HCT116 (cell line): ENCODE results near the gene ABCA5.

Experiments used
- CEBPB ChIP-seq: IDR thresholded peaks from 2 replicates; pipeline ENCODE4 v1.6.1; 2012; ENCODE audit warnings: low read depth
- ELF1 ChIP-seq: IDR thresholded peaks from 2 replicates; pipeline ENCODE4 v1.6.1; 2012; ENCODE audit warnings: low read depth, borderline replicate concordance
- EZH2 ChIP-seq: fragments of 200-600 bp; sonication (generic); IDR thresholded peaks from 2 replicates; pipeline ENCODE4 v1.6.1; 2017; ENCODE audit warnings: antibody characterized with exemption, mixed run types
- FOSL1 ChIP-seq: IDR thresholded peaks from 2 replicates; pipeline ENCODE4 v1.6.1; 2012; ENCODE audit warnings: low read depth
- MAX ChIP-seq: IDR thresholded peaks from 2 replicates; pipeline ENCODE4 v1.6.1; 2012
- POLR2A ChIP-seq: IDR thresholded peaks from 2 replicates; pipeline ENCODE4 v1.7.0; 2011; ENCODE audit warnings: borderline replicate concordance; ENCODE audit not compliant: insufficient read depth, insufficient read length; ENCODE audit errors: extremely low read depth
- POLR2AphosphoS5 ChIP-seq: IDR thresholded peaks from 2 replicates; pipeline ENCODE4 v1.6.1; 2011; ENCODE audit warnings: mild to moderate bottlenecking, low read depth, low read length, moderate library complexity
- TF ChIP-seq, protein P1 (sequence below), 3 experiments: fragments of 200-600 bp in 1 of 3; sonication (generic) in 1 of 3; IDR thresholded peaks in 2 of 3; conservative IDR thresholded peaks in 1 of 3; 2 replicates each; pipeline ENCODE4 v1.5.1; 2012 to 2017; ENCODE audit warnings: low read depth in 2 of 3, low read length in 2 of 3, antibody characterized with exemption in 1 of 3, borderline replicate concordance in 1 of 3, control low read depth in 1 of 3, mild to moderate bottlenecking in 1 of 3, mixed read lengths in 1 of 3, mixed run types in 1 of 3, moderate library complexity in 1 of 3; ENCODE audit not compliant: insufficient read depth in 1 of 3
- TF ChIP-seq, protein P2 (sequence below): IDR thresholded peaks from 2 replicates; pipeline ENCODE4 v1.6.1; 2012; ENCODE audit warnings: low read depth
- TF ChIP-seq, protein P3 (sequence below): IDR thresholded peaks from 2 replicates; pipeline ENCODE4 v1.6.1; 2011; ENCODE audit warnings: mild to moderate bottlenecking, low read length, moderate library complexity; ENCODE audit not compliant: insufficient replicate concordance; ENCODE audit errors: extremely low read depth

- TF ChIP-seq POLR2A (no peak), CEBPB (no peak), EZH2 (no peak), POLR2AphosphoS5 (no peak), MAX (no peak), ELF1 (no peak), FOSL1 (no peak)
- TF ChIP-seq, protein P1, sequence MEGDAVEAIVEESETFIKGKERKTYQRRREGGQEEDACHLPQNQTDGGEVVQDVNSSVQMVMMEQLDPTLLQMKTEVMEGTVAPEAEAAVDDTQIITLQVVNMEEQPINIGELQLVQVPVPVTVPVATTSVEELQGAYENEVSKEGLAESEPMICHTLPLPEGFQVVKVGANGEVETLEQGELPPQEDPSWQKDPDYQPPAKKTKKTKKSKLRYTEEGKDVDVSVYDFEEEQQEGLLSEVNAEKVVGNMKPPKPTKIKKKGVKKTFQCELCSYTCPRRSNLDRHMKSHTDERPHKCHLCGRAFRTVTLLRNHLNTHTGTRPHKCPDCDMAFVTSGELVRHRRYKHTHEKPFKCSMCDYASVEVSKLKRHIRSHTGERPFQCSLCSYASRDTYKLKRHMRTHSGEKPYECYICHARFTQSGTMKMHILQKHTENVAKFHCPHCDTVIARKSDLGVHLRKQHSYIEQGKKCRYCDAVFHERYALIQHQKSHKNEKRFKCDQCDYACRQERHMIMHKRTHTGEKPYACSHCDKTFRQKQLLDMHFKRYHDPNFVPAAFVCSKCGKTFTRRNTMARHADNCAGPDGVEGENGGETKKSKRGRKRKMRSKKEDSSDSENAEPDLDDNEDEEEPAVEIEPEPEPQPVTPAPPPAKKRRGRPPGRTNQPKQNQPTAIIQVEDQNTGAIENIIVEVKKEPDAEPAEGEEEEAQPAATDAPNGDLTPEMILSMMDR (IDR thresholded peaks at IDR 0.05 in 2 of 3, conservative IDR thresholded peaks at IDR 0.05 in 1 of 3; ENCODE audit: borderline replicate concordance in 1 of 3, insufficient read depth in 1 of 3, low read depth in 2 of 3, low read length in 2 of 3) = no peak
- TF ChIP-seq, protein P2, sequence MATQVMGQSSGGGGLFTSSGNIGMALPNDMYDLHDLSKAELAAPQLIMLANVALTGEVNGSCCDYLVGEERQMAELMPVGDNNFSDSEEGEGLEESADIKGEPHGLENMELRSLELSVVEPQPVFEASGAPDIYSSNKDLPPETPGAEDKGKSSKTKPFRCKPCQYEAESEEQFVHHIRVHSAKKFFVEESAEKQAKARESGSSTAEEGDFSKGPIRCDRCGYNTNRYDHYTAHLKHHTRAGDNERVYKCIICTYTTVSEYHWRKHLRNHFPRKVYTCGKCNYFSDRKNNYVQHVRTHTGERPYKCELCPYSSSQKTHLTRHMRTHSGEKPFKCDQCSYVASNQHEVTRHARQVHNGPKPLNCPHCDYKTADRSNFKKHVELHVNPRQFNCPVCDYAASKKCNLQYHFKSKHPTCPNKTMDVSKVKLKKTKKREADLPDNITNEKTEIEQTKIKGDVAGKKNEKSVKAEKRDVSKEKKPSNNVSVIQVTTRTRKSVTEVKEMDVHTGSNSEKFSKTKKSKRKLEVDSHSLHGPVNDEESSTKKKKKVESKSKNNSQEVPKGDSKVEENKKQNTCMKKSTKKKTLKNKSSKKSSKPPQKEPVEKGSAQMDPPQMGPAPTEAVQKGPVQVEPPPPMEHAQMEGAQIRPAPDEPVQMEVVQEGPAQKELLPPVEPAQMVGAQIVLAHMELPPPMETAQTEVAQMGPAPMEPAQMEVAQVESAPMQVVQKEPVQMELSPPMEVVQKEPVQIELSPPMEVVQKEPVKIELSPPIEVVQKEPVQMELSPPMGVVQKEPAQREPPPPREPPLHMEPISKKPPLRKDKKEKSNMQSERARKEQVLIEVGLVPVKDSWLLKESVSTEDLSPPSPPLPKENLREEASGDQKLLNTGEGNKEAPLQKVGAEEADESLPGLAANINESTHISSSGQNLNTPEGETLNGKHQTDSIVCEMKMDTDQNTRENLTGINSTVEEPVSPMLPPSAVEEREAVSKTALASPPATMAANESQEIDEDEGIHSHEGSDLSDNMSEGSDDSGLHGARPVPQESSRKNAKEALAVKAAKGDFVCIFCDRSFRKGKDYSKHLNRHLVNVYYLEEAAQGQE = no peak
- TF ChIP-seq, protein P3, sequence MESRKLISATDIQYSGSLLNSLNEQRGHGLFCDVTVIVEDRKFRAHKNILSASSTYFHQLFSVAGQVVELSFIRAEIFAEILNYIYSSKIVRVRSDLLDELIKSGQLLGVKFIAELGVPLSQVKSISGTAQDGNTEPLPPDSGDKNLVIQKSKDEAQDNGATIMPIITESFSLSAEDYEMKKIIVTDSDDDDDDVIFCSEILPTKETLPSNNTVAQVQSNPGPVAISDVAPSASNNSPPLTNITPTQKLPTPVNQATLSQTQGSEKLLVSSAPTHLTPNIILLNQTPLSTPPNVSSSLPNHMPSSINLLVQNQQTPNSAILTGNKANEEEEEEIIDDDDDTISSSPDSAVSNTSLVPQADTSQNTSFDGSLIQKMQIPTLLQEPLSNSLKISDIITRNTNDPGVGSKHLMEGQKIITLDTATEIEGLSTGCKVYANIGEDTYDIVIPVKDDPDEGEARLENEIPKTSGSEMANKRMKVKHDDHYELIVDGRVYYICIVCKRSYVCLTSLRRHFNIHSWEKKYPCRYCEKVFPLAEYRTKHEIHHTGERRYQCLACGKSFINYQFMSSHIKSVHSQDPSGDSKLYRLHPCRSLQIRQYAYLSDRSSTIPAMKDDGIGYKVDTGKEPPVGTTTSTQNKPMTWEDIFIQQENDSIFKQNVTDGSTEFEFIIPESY = no peak
These were observed 40.7 kb downstream of the ABCA5 start for GRCh38 chr17:69286257-69286656.
